ENCODE results near the gene CCDC85C. TPM values are rescaled to one million over a fixed set of nuclear protein-coding genes. Genes with fewer than 3 reads are reported as not detected.

Gene CCDC85C
- polyA plus RNA-seq, 4 donors = 29.1 to 38.7 (median 30.8) TPM

DNA sequence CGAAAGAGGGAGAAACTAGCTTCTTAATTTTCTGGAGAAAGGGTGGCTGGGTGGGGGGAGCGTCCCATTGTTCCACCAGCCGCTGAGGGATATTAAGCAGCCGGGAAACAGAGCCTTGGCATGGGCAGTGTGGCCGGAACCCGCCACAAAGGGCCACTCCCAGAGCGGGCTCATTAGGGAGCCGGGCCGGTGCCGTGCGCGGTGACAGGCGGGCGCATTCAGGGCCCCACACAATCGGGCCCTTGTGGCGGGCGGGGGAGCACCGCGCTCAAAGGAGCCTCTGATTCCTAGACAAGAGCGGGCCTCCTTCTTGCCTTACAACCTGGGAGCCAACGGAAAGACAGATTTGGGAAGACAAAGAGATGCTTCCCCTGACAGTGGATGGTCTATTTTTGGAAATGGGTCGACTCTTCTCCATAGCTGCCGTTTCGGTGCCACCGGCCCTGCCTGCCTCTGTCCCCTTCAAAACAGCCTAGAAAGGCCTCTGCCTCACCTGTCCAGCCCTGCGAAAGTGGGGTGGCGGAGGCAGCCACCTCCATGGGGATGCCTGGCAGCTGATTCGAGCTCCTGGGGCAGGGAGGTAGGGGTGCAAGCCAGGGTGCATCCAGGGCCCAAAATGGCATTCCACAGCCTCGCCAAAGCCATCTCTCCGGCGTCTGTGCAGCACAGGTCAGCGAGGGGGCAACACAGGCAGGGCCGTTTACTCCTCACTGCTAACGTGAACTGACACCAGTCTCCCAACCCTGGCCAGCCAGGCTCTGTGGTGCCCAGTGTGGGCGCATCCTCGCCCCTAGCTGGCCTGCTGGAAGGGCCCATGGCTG lies 10.9 kb downstream of the CCDC85C start:
- DNase-seq (ENCODE audit: low read depth in 4 of 4, low spot score in 3 of 4) = no peak

DNA sequence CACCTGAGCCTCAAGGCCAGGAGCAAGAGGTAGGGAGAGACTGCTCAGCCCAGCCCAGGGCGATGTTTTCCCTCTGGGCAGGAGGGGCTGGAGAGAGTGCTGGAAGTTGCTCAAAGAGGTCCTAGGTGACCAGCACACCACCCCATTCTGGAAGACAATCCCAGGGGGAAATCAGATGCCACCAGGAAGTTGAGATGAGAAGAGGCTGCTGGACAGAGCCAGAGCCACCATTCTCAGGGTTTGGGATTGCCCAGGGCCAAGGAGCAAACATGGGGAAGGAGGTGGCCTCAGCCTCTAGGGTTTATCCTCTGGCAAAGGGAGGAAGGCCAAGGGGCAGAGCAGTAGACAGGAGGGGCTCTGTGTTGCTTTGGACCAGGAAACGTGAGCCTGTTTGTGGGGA lies 11.6 kb downstream of the CCDC85C start:
- no peak for DNase-seq (ENCODE audit: low read depth in 4 of 4, low spot score in 3 of 4)

DNA sequence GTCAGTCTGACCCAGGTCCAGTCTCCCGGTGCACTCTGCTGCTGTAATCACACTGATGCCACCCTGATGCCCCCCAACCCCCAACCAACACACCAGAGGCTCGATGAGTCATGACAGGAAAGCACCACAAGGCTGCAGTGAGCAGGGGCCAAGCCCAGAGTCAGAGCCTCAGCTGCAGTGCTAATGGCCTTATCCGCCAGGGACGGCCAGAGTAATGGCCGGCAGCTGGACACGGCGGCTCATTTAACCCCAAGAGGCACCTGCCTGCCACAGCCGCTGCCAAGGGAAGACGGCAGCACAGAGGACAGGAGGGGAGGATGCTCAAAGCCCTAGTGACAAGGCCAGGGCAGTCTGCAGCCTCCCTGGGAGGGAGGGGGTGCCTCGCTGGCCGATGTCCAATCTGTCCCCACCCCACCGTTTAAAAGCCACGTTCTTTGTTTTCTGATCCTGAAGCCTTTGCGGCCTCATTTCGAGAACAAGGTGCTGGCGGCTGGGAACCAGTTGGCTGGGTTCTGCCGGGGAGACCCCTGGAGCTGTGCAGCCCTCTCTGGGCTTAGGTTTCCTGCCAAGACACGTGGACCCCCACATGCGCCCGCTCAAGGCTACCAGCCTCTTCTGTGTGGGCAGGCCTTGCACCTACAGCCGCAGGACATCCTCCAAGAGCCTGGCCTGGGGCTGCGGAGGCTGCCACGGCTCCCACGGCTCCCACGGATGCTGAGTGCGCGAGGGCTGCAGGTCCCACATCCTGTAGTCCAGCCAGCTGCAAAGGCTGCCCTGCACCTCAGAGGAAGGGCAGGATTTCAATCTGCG lies 13.1 kb downstream of the CCDC85C start:
- no peak for DNase-seq (ENCODE audit: low read depth in 4 of 4, low spot score in 3 of 4)

DNA sequence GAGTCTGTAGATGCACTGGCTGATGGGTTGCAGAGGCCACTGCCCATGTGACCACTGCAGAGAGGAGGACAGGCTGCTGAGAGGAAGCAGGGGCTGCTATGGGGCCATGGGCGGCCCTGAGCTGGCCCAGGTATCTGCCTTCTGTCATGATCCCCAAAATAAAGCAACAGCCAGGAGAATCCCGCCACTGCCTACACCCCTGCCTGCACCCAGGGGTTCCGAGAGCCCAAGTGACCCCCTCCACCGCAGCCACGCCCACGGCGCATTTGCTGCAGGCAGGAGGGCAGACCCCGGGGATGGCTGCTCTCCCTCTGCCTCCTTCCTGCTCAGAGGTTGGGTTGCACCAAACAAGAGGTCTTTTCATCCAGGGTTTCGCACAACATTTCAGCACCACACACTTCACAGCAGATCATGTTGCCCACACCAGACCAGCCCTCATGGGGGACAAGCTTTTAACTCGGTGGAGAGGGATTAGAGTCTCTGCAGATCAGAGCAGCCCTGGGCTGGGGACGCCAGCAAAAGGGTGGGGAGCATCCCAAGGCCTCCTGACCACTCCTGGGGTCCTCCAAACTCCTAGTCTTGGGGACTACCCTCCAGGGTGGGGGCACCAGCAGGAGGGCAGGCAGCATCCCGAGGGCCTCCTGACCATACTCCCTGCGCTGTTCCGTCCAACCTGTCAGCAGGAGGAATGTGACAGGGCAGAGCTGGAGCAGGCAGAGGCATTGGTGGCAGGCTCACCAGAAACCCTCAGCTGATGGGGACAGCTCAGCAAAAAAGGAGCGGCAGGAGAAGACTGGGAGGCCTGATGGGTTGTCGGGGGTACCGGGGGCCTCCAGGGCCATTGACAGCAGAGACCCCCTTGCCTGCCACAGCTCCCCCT lies 14.1 kb downstream of the CCDC85C start:
- no peak for DNase-seq (ENCODE audit: low read depth in 4 of 4, low spot score in 3 of 4)

DNA sequence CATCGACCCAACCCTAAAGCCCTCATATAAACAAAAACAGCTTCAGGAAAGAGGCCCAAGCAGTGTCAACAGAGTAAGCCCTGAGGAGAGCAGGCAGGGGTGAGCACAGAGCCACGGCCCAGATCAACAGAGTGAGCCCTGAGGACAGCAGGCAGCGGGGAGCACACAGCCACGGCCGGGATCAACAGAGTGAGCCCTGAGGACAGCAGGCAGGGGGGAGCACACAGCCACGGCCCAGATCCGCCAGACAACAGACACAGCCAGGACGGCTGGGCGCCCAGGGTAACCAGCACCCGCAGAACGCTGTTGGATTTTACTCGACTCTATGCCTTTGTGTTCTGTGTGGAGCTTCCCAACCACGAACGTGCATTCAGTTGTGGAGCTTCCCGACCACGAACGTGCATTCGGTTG lies 15.0 kb downstream of the CCDC85C start:
- no peak for DNase-seq (ENCODE audit: low read depth in 4 of 4, low spot score in 3 of 4)

DNA sequence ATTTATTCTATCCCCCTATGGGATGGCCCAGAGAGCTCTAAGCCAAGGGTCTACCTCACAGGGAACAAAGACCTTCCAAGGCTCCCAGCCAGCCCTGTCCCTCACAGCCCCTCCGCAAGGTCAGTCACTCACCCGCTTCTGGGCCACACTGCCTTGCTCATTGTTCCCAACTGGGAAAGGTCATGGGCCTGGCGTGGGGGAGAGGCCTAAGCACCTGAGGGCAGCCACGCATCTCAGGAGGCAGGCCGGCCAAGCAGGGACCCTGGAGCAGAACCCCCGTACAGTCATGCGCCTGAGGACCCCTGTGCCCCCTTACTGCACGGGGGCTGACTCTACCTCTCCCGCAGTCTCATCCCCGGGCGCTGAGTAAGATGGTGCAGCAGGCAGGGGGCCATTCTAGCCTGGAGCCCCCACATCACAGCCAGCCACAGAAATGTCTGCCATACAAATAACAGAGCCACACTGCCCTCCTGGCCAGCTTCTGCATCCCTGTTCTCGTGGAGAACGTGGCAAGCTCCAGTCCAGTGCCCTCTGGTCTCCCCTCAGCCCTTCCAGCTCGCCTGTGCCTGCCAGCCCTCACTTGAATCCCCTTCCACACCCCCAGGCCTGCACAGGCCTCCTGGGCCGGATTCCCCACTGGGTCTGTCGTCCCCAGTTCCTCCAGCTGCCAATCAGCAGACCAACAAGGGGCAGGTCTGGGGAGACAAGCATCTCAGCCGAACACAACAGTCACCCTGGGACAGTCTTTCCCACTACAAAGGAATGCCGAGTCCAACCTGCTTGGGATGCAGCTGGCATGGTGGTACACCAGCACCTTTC lies 16.3 kb downstream of the CCDC85C start:
- DNase-seq (ENCODE audit: low read depth in 4 of 4, low spot score in 3 of 4) = no peak

DNA sequence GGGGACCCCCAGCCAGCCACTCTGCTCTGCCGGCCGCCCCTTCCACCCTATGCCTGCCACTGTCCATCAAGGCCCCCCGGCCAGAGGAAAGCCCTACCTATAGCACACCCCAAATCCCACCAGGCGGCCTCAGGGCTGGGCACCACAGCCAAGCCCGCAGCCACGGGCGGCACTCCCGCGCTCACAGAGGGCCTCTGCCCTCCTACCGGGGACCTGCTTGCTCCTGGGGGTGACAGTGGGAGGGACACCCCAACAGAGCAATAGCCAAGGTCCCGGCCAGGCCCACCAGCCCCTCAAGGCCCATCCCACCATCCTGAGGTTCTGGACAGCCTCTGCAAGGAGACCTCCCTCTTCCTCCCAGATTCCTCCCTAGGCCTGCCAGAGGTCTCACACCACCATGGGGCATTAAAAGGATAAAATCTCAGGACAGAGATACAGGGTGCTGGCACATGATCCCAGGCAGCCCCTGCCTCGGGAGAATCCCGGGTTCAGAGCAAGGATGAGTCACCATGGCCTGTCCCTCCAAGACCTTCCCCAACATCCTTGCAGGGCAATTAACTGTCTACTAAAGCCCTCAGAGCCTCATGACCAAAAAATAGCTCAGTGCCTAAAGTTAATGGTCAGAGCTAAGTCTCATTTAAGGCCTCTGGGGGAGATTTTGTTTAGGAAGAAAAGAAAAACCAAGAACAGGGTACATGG lies 17.1 kb downstream of the CCDC85C start:
- no peak for DNase-seq (ENCODE audit: low read depth in 4 of 4, low spot score in 3 of 4)

DNA sequence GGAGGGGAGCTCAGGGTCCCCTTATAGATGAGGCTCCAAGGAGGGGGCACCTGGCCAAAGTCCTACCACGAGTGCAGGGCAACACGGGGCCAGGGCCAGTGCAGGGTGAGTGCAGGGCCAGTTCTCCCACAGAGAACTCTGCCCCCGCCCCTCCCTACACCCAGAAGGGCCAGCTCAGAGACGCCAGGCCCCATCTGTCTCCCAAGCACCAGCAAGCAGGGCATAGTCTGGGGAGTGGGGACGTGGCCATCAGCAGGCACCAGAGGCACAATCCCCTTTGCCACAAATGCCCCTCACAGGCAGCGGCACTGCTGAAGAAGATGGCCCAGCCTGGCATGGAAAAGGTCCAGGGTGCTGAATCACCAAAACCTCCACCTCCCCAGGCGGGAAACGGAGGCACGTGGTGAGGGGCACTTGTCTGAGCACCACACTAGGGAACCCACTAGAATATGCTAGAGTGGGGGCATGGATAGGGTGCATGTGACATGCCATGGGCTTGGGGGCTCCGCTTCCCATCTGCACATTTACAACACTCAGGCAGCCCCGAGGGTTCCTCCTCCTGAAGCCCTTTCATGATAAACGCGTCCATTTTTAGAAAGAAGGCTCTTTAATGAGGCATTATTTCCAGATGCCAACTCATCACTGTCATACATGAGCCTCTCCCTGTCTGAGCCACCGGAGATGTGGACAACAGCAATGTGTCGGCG lies 17.8 kb downstream of the CCDC85C start:
- DNase-seq (ENCODE audit: low read depth in 4 of 4, low spot score in 3 of 4) = no peak

DNA sequence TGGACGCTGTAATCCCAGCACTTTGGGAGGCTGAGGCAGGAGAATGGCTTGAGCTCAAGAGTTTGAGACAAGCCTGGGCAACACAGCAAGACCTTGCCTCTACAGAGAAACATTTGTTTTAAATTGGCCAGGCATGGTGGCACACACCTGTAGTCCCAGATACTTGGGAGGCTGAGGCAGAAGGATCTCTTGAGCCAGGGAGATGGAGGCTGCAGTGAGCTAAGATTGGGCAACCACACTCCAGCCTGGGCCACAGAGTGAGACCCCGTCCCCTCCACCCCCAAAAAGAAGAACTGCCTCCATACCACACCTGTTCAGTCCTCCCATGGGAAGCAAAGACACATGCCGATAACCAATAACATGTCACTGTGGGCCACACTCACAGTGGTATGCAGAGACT lies 19.2 kb downstream of the CCDC85C start:
- no peak for DNase-seq (ENCODE audit: low read depth in 4 of 4, low spot score in 3 of 4)

DNA sequence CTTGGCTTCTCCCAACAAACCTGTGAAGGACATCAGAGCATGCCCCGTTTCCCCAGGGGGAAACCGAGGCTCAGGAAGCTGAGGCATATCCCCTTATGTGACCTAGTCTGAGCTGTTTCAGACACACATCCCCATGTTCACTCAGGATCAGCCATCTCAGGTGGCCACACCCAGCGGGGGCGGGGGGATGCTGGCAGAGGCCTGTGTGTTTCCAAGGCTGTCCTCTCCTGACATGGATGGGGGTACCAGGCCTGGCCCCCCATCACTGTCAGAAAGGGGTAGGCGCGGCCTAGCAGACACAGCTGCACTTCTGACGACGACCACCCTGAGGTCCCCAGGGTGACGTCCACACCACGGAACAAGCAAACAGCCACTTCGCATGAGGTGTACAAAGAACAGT lies 22.1 kb downstream of the CCDC85C start:
- DNase-seq (ENCODE audit: low read depth in 4 of 4, low spot score in 3 of 4) = no peak

DNA sequence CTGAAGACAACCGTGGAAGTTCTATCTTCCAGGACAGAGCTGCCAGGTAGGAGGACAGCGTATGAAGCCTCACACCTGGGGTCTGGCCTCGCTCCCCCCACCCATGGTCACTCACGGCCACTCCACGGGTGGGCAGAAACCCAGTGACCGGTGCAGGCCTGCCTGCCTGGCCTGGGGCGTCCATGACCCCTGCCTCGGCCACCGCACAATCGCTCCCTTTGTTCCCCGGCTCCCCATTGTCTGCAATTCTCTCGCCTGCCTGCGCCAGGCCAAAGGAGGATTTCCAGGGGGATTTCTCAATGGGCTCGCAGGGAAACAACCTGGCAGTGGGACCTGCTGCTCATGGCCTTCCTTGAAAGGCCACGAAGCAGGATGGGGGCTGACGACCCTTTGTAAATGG lies 22.6 kb downstream of the CCDC85C start:
- no peak for DNase-seq (ENCODE audit: low read depth in 4 of 4, low spot score in 3 of 4)

DNA sequence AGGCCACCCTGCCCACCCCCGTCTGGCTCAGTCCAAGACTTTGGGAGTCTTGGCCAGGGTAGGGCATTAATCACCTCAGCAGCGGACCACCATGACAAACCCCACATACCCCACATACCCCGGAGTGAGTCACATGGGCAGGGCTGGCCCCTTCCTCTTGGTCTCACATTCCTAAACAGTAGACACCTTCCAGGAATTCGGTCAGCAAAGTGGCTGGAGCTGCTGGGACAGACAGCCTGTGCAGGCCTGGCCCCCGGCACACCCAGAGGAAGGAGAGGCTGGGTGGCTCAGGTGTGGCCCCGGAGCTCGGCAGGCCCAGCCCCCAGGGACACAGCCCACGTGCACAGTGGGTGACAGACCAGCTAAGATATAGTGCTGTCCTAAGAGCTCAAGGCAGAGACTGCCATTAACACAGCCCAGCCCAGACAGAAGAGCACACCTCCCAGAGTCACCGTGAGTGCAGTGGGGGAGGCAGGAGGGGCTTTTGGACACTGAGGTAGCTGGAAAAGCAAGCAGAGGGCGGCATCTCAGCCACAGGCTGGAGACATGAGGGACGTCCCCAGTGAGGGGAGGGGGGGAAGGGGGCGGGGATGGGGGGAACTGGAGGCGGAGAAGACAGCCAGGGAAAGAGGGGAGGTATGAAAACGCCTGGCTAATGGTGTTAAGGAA lies 24.0 kb downstream of the CCDC85C start:
- DNase-seq (ENCODE audit: low read depth in 4 of 4, low spot score in 3 of 4) = no peak

DNA sequence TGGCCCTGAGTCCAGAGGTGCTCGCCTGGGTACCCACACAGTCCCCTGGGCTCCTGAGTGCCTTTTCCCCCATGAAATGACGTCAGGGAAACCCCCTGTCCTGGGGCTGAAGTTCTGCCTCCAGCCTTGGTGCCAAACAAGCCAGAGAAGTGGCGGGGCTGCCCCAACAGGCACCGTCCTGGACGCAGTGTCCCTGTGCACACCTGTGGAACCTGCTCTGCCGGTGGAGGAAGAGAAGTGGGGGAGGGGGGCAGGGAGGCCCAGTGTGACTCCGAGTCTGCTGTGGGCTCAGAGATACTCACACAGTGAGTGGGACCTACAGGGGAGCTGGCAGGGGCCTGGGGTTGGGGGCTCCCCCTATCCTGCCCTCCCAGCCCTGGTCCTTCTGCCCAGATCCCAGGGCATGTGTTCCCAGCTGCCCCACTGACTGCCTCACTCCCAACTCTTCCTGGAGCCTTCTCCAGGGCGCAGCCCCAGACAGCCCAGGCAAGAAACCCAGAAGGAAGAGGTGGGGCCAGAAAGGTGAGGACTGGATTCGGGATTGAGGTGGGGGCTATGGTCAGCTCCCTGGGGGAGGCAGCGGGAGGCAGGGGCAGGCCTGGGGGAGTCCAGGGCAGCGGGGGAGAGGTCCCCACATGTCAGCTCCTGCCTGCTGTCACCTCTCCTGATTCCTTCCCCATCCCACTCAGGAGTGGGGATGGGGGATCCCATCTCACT lies 24.7 kb downstream of the CCDC85C start:
- no peak for DNase-seq (ENCODE audit: low read depth in 4 of 4, low spot score in 3 of 4)

DNA sequence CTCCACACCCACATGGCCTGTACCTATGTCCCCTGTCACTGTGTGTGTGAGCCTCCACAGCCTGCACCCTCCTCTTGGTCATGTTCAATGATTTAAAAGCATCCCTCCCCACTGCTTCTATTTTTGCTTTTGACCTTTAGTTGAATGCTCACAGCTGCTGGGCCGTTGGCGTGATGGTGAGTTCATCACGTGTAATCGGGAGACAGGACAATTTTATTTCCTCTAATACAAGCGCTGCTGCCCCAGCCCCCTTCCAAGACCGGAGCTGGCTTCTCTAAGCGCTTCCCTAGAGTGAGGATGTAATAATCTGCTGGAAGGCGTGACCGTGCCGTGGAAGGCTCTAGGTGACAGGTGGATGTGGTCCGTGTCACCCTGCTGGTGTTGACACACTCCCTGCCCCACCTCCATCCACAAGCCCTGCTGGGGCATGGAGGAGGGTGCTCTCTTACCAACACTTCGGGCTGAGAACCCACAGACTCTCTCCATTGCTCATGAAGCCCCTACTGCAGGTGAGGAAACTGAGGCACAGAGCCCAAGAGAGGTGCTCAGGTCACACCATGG lies 25.4 kb downstream of the CCDC85C start:
- DNase-seq (ENCODE audit: low read depth in 4 of 4, low spot score in 3 of 4) = no peak

DNA sequence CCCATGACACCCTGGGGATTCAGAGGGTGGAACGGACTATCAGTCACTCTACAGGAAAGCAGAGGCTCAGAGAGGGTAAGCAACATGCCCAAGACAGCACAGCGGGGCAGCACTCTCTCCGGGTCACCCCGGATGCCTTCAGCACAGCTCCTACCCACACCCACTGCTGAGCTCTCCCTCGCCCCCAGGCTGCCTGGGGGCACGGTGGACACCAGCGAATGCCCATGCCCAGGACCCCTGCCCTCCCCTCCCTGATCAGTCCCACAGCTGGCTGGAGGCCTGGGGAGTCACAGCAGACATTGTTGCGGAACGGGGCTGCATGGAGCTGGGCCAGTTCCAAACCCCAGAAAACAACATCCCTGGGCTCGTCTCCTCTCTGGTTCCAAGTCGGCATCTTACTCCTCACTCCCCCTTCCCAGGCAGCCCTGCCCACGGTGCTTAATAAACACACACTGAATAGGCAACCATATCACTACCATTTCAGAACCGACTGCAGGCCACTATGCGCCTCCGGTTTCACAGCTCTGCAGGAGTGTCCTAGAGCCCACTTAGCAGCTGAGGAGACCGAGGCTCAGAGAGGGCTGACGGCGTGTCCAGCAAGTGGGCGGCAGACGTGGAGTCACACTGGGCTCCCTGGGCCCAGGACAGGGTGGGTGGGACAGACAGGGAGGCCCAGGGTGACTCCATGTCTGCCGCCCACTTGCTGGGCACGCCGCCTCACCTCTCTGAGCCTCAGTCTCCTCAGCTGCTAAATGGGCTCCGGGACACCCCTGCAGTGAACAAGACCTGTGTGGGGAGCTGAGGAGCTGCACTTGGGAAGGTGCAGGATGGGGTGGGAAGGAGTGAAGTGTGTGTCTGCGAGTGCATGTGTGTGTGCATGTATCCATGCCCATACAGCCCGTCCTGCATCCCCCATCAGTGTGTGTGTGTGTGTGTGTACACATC lies 27.0 kb downstream of the CCDC85C start:
- DNase-seq (ENCODE audit: low read depth in 4 of 4, low spot score in 3 of 4) = no peak

DNA sequence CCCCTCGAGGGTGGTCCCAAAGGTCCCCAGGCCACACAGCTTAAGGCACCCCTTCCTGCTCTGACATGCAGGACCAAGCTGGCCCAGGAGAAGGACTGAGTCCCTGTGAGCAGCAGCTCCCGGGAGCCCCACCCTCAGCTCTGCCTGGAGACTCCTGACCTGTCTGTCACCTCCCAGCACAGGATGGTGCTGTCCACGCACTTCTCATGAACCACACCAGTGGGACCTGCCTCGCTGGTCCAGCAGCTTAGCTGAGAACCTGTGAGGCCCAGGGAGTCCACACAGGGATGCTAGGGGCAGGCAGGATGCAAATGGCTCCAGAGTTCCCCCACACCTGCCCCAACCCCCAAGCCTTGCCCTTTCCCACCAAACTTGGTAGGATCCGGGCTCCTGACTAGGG lies 27.7 kb downstream of the CCDC85C start:
- DNase-seq (ENCODE audit: low read depth in 4 of 4, low spot score in 3 of 4) = no peak
